Endothelial cell of hepatic sinusoid (primary cell): ENCODE data around the gene LYPD1.

Experiments used
- in situ Hi-C: cut with HindIII; loops from 2 replicates; pipeline ENCODE4 v1.10.0; 2017; ENCODE audit warnings: low sequenced_read_pairs

The LYPD1 gene

DNA sequence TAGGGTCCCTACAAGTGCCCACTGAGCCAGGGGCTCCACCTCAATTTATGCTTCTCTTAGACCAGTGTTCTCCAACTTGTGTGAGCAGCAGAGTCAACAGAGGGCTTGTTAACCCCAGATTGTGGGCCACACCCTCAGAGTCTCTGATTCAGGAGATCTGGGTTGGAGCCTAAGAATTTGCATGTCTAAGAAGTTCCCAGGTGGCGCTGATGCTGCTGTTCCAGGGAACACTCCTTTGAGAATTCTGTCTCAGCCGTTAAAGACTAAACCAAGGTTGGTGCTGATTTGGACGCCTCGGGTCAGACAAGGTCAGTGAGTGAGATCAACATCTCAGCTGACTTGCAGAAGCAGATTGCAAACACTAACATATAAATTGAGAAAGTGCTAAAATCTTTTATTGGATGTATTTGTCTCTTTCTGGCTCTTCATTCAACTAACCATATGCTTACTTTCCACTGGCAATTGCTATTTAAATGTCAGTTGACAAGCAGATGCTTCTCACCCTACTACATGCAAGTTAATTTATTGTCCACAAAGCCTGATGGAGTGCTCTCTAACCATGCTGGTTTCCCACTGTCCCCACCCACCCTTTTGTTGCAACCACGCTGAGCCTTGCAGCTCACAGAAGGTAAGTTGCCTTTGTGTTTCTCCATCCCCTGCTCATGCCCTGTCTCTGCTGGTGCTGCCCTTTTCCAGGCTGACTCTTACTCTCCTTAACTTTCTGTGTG is 31.5 kb downstream of the LYPD1 start:
- in situ Hi-C loops: no loop called here

DNA sequence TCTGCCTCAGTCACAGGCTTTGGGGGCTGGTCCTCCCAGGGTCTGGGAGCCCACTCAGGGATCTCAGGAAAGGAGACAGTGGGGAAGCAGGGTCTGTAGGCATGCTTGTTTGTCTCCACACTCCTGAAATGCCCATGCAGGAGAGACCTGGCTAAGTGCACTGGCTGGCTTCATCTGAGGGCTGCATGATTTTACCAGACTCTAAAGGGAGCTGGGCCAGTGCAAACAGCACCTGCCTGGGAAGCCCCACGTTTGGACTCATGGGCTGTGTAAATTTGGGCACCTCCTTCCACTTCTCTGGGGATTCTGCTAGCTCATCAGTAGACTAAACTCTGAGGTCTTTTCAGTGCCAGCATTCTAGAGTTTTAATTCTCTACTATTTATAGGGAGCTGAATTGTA is 33.7 kb downstream of the LYPD1 start:
- in situ Hi-C loops: no loop called here

DNA sequence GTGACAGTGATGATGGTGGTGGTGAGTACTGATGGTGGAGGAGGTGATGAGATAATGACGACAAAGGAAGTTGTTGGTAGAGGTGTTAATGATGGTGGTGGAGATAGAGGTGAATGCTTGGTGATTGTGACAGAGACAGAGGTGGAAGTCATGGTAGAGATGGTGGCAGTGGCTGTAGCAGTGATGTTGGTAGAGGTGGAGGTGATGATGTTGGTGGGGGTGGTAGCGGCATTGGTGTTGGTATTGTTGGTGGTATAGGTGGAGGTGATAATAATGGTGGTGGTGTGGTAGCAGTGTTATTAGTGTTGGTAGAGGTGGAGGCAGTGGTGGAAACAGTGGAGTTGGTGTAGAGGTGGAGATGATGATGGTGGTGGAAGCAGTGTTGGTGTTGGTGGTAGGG is 36.4 kb downstream of the LYPD1 start:
- in situ Hi-C loops: no loop called here

DNA sequence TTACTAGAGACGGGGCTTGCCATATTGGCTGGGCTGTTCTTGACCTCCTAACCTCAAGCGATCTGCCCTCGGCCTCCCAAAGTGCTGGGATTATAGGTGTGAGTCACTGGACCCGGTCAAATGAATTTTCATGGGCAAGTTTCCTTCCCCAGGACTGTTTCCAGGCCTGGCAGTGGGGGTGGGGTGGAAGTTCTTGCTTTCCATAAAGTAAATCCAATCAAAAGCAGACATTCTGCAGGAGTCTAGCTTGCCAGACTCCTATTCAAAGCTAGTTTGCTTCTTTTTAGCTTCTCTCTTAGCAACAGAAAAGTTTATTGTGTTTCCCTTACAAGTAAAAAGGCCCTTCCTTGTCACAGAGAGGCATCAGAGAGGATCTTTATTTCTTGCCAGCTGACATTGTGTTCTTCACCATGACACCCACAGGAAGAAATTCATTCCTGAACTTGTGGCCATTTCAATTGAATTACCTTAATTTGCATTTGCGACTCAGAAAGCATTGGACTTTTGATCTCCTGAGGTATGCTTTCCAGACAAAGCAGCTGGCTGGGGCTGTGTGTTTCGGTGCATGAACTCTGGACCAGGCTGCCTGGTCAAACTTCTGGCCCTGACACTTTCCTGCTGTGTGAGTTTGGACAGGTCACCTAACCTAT is 37.9 kb downstream of the LYPD1 start:
- in situ Hi-C loops: no loop called here

DNA sequence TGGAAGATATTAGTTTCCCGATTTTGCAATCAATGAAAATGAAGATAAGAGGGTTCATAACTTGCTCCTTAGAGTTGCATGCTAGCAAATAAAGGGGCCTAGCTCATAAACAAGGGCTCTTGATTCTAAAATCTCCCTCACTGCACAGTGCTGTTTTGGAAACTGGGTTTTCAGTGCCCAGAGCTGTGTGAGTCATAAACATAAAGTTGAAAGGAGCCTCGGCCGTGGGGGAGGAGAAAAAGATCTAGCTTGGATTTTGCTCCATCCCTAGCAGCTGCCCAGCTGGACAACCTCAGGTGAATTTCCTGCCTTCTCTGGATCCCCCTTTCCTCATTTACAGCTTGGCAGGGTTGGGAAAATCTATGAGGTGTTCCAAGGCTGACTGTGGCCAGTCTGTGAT is 42.5 kb downstream of the LYPD1 start:
- in situ Hi-C loops: no loop called here

DNA sequence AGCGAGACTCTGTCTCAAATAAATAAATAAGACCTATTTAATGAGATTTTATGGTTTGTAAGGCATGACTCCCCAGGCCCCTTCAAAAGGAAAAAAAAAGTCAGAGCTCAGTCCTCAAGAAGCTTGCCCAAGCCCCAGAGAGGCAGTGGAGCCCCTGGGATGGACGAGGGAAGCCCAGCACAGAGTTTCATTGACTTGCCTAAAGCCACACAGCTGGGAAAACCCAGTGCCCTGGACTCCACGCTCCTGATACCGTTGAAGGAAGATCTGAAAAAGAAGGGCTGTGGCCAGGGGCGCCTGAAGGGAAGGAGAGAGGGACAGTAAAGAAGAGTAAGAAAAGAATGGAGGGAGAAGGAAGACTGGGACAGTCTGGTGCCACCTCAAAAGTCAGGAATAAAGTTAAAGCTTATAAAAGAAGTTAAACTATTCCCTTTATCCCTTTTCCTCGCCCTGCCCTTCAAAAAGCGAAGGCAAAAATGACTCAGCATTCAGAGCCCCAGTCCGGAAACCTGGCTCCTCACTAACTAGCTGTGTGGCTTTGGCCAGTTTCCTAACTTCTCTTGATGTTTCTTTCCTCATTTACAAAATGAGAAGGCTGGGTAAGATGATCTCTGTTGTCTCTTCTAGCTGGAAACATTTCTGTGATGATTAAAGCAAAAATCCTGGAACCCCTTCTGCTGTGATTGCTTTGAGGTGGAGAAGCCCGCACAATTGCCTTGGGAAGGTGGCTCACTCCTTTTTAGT is 46.7 kb downstream of the LYPD1 start:
- in situ Hi-C loops: no loop called here

DNA sequence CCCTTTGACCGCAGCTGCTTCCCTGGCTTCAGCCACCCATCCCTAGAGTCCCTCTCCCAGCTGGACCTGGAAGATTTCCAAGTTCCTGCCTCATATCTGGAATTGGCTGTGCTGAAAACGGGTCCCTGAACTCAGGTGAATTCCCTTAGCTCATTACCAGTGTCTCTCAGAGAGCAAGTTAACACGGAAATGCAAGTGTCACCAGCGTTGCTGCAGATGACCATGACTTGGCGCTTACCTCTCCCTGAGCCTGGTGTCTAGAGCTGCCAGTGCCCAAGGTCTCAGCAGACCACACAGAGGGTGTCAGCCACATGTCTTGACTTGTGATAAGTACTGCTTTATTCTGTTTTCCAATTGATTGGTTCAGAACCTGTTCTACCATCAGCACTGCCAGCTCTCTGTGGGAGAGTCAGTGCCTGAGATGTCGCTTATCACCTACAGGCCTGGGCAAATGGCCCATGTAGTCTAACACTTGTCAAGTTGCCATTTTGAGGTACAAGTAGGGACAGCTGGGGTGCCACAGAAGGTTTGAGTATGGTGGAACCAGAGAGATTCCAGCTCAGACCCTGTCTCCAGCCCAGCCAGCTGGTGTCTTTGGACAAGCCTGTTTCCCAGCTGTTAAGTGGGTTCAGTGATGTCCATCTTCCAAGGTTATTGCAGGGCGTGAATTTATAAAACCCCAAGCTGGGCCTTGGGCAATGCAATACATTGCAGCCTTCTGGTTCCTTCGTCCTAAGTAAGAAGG is 48.7 kb downstream of the LYPD1 start:
- in situ Hi-C loops: no loop called here

DNA sequence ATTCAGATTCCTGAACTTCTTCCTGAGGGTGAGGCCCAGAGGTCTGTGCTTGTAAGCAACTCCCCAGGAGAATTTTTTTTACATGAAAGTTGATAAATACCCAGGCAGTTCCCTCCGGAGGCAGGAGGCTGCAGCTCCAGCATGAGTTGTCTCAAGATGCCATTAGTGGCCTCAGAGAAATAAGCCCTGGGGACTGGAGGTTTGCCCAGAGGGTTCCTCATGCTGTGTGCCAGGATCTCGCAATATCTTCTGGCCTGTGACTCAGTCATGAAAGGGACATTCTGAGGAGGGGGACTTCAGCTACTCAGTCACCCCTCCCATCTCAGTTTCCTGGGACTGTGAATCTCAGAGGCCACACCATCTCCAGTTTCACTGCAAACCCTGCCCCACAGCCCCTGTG is 49.9 kb downstream of the LYPD1 start:
- in situ Hi-C loops: no loop called here

DNA sequence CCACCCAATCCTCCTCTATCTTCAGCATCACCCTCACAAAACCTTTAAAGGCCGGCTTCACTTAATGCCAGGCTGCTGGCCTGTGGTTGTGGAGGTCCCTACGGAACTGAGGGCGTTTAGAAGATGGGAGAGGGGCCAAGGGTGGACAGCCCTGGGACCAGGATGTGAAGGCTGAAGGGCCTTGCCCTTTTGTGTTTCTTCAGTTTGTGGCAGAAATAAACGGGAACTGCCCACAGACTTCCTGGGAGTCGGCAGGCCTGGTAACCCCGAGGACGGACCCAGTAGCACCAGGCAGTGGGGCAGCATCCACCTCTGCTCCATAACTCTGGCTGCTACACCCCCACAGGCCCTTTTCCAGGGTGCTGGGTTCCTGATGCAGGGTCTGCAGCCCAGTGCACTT is 51.3 kb downstream of the LYPD1 start:
- in situ Hi-C loops: no loop called here

DNA sequence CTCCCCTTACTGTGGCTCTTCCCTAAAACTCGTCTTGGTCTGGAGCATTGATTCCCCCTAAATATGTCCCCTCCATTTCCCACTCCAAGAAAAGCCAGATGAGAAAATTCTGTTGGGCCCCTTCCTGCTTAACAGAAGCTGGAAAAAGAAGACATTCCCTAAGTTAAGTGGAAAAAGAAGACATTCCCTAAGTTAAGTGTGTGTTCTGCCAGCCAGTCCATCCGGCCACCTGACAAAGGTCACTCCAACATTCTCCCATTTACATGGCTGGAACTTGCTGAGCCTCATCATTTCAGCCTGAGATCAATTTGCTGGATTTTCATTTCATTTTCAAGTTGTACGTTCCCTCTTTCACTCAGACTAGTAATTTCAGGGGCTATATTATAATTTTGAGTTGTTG is 52.0 kb downstream of the LYPD1 start:
- in situ Hi-C loops: no loop called here

DNA sequence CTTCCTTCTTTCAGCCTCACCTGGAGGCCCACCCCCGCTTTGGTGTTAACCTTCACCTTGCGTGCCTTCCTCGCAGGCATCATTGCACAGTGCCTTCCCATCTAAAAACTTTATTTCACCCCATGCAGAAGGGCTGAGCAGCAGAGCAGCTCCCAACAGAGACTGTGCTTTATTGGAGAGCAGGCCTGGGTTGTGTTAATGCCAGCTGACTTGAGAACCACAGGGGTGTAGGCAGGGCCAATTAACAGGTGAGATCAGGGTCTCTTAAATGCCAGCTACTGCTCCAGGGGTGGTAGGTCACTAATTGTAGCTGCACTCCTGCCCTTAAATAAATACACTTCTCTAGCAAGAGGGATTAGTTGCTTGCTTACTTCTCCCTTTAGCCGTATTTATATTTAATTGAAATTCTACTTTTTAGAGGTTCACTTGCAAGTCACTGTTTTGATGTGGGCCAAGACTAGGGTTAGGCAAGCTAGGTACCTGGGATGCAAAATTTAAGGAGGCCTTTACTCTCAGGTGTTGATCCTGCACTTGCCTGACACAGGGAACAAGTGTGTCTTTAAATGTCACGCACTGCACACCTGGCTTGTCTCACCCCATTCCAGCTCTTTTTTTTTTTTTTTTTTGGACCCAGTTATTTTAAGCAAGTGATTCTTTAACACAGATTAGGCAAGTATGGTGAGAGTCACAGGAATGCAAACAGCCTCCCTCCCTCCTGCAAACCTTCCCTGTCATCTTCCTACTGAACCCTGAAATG is 54.5 kb downstream of the LYPD1 start:
- in situ Hi-C loops: no loop called here

DNA sequence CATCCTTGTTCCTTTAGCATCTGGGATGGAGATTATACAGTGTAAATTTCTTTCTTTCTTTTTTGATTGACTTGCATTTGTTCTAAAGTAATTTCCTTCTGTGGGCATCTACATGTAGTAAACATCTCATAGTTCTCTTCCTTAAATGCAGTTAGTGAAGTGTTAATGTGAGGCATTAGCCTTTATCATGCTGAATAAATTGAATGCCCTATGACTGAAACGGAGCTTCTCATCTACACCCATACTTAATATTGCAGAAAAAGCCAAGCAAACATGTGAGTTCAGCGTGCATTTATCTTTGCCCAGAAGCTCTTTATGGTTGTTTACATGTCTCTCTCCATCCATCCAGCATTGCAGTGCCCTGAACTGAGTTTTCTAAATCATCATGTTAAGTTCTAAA is 58.3 kb downstream of the LYPD1 start:
- in situ Hi-C loops: no loop called here

DNA sequence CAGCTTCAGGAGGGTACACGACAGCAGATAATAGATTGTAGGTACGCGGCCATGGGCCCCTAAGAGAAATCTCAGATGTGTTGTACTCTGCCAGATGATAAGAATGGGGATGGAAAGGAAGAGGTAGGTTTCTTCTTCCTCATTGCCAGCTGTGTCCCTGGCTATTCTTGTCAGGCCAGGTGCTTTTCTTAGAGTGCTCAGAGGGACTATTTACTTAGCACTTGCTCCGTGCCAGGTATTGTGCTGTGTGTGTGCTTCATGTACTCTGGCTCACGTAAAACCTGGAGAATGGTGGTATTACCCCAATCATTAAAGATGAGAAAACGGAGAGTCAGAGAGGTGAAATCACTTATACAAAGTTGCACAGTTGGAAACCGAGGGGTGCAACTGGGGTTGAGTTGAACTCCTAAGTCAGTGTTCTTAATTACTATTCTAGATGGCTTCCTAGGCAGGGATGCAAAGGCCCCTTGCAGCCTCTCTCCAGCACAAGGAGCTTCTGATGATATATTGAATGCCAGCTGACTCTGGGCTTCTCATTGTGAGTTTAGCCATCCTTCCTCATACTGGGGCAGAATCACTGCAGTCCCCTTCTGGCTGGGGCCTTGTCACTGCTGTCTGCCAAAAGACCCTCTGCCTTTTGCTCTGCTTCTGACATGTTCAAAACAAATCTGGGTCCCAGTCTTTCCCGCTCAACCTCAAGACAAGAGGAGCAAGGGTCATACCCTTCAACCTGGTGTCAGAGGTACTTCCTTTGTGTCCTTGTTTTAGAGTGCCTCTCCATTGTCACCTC is 60.7 kb downstream of the LYPD1 start:
- in situ Hi-C loops: no loop called here

DNA sequence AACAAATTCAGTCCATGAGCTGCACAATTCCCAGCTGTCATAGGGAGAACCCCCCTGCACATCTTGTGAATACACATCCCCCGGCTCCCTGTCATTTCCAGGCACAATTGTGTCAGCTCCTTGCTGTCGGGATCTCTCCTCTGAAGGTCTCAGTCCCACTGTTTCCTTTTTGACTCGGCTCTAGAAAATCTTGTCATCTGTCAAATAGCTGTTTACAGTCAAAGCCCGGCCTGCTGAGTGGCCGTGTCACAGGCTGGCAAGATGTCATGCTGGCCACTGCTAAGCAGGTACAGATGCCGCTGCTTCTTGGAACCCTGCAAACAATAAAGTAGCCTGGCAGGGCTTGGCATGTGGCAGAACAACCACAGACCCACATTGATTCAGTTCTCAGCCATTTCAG is 61.7 kb downstream of the LYPD1 start:
- in situ Hi-C loops: no loop called here

DNA sequence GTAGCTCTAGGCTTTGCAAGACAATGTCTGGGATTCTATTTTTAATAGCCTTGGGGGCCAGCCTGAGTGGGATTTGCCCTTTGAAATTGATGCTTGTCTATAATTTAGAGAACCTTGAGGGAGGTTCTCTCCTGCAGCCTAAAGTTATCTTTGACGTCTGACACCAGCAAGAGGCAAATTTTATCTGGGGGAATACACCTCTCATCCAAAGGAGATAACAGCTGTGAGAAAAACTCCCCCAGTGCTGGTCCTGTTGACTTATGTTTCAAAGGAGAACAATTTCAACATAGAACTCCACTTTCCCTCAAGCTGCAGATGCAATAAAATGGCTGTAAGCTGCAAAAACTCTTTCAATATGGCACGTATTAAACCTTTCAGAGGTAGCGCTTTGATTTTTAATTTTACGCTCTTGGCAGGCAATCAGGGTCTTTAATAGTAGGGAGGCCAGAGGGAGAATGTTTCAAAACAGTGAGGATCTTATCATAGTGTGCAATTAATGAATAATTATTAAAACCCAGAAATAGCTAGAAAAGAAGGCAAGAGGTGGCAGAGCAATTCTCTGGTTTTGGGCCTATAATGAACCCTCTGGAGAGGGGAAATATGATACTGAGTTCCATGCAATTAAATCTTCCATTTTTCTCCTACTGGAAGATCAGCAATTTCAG is 62.4 kb downstream of the LYPD1 start:
- in situ Hi-C loops: no loop called here

DNA sequence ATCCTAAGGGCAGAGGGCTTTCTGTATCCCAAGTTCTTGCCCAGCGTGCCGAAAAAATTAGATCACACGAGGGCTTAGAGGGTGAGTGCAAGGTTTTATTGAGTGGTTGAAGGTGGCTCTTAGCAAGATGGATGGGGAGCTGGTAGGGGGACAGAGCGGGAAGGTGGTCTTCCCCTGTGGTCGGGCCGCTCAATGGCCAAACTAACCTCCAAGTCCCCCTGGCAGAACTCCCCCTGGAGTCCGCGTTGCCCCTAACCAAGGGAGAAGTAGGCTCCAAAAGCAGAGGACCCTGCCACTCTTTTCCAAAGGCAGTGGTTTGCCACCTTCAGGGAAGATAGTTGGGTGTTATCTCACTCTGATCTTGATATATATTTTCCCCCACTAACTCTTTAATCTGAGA is 63.4 kb downstream of the LYPD1 start:
- in situ Hi-C loops: no loop called here

DNA sequence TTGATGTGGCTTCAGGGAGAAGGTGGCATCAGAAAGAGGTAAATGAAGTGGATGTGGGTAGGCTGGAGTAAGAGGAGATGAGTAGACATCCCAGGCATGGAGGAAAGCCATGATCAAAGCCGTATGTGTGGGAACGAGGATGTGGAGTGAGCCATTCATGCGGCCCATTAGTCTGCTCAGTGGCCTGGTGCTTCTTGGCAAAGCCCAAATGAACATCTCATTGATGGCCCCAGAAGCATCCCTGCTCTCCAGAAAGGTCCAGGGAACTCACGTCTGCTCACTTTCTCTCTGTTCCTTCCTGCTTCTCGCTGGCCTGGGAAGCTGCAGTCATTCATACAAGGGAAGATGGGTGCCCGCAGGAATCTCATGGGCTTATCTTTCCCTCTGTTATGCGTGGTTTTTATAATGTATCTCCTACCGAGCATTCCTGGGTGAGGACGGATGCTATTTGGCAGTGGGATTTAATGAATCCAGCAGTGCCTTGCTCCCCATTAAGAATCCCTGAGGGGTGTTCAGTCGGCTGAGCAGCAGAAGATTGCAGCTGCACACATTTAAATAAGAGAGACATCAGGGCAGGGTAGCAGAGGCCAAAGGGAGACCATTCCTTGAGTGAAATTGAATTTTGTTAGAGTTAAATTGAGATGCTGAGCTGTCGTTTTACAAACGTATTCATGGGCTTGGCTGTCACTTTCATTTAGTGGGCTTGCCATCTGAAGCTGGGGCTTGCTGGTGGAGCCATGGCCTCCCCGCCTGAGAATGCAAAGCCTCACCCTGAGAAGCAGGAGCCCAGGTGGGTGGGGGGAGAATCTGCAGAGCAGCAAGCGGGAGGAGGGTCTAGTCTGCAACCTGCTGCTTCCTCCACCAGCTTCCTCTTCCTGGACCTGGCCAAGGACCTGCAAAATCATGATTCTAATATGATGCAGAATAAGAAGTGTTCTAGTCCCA is 64.5 kb downstream of the LYPD1 start:
- in situ Hi-C loops: no loop called here

DNA sequence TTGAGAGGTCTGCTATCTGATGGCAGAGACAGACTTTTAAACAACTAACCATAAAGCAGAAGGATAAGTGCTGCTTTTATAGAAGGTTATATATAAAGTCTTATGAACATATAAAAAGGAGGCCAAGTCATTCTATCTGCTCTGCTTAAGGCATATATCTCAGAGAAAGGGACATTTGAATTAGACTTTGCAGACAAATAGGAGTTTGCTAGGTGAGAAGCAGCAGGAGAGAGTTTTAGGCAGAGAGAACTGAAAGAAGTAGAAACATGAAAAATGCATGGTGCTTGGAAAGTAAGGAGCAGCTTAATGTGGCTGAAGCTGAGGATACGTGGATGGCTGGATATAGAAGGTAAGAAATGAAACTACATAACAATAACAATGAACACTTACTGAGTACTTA is 65.4 kb downstream of the LYPD1 start:
- in situ Hi-C loops: no loop called here
